Epidermal melanocyte (primary cell): Measurements from ENCODE around the gene TIMM22.
"Not testable (repeated sequence)": the region's sequence is repeated elsewhere in the genome, so short reads cannot be mapped to it uniquely, and the experiment has no call there.

ENCODE experiments used
- DNase-seq: peaks from one replicate; pipeline ENCODE4 v3.0.0; 2011; ENCODE audit warnings: low spot score; ENCODE audit not compliant: insufficient read length

The TIMM22 gene

DNA sequence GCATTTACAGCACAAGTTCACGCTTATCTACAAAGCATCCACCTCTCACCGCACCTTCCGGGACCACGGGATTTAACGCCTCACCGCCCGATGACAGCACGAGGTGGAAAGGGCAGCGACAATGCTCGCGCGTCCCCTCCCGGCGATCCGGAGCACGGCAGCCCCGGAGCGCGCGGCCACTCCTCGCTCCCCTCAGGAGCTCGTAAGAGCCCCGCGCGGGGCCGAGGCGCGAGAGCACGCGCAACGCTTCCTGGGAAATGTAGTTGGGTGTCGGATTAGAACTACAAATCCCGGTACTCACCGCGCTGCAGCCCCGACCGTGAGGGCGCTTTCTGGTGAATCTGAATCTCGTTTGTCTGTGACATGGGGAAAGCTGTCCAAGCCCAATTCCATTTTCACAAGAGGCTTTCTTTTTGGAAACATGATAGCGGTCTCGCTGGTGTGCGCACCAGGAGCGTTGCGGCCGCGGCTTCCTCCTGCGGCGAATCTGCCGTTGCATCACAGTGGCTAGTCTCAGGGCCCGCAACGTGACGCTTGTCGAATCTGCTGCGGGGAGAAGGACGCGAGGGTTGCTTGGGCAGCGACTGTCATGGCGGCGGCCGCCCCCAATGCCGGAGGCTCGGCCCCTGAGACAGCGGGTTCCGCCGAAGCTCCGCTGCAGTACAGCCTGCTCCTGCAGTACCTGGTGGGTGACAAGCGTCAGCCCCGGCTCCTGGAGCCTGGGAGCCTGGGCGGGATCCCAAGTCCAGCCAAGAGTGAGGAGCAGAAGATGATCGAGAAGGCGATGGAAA is at the start of gene TIMM22:
Gene TIMM22 (plus strand): TSS at position 576 of the 791 bp plus-strand sequence. CDS start 14 bp downstream, at position 590.
- DNase-seq: peak; percentile 95

DNA sequence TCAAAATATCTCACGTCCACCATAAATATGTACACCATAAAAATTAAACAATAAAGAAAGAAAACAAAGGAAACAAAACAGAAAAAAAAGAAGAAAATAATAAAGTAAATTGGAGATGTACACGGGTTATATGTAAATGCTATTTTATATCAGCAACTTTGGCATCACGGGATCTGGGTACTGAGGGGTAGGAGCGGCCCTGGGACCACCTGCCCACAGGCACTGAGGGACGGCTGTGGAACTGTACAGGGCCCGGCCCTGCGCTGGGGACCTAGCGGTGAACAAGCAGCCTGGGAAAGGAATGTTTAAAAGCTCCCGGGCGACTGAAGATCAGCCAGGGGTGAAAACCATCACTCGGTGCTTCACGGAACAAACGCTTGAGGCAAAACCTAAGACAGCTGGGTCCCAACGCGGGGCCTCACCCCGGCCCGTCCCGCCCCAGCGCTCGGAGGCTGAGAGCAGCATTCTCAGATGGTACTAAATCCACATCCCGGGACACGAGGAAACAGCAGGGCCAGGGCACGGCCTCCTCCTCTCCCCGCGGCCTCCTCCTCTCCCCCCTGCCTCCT is 48.6 kb upstream of the TIMM22 start:
- DNase-seq: peak; percentile 57

DNA sequence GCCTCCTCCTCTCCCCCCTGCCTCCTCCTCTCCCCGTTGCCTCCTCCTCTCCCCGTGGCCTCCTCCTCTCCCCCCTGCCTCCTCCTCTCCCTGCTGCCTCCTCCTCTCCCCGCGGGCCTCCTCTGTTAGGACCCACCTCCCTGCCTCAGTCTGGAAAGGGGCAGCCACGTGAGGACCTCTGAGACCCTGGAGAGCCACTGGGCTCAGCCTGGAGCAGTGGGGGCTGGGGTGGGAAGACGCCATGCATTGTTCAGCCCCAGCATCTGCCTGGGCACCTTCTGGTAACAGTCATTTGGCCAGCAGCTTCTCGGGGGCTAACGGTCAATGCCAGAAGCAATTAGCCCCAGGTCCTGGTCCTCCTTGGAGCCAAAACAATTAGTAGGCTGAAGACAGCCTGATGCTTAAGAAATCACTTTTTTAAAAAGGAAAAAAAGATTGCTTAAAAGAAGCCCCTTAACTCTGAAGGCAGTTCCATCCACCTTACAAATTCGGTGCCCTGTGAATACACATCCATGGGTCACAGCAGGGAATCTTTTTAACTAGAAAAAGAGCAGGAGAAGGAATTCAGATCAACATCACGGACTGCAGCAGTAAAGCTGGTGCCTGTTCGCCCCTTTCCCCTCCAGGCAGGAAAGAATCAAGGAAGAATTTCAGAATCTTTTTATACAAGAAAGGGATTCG is 47.2 kb upstream of the TIMM22 start:
- no peak for DNase-seq

DNA sequence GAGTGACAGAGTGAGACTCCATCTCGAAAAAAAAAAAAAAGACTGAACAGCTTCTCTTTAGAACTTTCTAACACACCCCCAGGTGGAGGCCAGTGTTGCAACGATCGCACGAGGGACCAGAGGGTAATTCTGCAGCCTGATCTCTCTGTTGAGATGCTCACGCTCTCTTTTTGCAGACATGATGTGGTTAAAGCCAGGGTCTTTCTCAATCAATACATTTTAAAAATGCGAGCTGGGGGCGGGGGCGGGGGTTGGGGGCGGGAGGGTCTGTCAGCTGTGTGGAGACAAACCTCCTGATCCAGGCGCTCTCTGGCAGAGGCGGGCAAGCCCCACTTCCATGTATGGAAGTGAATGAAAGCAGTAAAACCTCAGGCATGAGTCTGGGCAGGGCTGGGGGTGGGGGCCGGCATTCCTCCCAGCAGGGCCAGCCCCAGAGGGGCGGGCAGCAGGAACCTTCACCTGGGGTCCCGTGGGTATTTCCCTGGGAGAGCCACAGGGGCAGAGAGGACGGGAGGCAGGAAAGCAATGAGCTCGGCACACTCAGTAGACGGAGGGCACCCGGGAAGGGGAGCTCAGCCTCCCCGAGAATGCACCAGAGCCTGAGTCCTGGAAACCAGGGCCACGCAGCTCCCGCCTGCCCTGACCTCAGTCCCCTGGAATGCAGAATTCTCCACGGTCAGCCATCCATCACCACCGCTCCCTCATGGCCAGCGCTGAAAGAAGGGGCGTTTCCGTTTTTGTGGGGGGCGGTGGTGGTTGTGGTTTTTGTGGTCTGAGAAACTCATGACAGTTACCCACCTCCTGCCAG is 45.4 kb upstream of the TIMM22 start:
- peak; percentile 83 for DNase-seq

DNA sequence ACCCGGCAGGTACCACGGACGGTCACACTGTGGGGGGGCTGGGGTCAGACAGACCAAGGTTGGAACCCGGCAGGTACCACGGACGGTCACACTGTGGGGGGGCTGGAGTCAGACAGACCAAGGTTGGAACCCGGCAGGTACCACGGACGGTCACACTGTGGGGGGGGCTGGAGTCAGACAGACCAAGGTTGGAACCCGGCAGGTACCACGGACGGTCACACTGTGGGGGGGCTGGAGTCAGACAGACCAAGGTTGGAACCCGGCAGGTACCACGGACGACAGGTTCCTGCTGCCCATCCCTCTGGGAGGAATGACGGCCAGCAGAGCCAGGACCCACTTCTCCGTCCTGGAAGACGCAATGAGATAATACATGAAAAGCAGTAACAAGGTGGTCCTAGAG is 44.3 kb upstream of the TIMM22 start:
- not testable (repeated sequence) for DNase-seq

DNA sequence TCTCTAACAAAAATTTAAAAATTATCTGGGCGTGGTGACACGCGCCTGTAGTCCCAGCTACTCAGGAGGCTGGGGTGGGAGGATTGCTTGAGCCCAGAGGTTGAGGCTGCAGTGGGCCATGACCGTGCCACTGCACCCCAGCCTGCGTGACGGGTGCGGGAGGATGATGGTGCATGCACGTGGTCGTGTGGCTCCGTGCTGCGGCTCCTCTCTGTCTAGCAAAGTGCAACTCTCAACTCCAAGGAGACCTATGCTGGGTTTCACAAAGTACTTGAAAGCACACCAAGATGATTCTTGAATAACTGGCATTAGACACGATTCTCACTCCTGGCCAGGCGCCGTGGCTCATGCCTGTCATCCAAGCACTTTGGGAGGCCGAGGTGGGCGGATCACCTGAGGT is 43.2 kb upstream of the TIMM22 start:
- DNase-seq: no peak

DNA sequence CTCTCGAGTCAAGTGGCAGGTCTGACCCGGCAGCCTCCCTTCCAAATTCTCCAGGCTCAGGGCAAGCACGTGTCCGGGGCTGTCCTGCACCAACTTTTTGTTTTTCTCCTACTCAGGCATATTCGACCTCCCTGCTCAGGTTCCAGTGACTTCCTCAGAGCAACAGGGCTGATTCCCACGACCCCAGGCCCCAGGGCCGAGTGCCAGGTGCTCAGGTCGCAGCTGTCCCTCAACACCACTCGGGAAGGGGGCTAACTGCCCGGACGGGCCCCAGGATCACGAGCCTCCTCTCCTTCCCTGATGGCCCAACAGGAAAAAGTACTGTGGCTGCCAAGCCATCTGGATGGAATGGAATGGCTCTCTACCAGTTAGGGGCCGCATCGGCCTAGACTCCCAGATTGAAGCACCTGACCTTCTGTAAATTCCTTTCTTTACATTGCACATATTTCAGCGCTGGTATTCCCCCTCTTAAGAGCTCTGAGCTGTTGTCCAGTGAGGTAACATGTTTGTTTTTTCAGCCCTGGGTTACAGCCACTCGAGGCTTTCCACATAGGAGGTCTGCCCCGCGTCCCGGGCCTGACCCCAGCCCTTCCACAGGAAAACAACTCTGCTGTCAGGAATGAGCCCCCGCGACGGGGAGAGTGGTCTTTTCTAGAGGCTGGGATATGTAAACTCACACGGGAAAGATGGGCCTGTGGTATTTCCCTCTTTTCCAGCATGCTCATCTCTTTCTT is 42.3 kb upstream of the TIMM22 start:
- DNase-seq: no peak

DNA sequence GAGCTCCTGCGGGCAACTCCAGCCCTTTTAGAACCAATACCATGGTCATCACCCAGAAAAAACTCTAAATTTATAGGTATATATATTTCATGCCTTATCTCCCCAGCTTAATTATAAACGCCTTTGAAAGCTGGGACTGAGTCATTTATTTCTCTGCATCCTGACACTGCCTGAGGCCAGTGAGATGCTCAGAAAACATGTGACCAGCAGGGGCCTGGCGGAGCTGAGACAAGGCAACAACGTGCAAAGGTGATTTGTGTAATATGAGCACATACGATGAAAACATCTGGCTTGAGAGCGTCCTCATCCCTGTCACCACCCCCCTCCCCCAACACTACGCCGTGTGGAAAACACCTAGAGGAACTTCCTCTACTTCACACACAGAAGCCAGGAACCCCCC is 40.0 kb upstream of the TIMM22 start:
- no peak for DNase-seq

DNA sequence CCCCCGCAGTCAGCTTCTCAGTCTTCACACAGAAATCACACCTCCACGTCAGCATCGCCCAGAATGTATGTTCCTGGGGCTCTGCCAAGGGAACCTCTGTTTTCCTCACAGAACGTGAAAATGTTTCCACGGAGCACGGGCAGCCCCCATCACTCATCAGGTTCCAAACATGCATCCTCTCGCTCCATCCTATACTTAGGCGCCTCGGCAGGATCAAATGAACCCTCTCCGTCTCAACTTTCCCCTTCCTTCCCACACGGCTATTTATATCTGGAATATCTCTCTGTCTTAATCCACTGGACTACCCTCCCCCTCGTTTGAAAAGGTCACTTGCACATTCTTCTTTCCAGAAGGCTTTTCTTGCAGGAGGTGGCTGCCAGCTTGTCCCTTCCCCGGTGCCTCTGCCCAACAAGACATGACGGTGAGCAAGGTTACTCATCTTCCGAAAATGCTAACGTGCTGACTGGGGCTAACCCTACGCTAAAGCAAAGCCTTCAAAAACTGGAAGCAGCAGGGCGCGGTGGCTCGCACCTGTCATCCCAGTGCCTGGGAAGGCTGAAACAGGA is 39.0 kb upstream of the TIMM22 start:
- DNase-seq: no peak

DNA sequence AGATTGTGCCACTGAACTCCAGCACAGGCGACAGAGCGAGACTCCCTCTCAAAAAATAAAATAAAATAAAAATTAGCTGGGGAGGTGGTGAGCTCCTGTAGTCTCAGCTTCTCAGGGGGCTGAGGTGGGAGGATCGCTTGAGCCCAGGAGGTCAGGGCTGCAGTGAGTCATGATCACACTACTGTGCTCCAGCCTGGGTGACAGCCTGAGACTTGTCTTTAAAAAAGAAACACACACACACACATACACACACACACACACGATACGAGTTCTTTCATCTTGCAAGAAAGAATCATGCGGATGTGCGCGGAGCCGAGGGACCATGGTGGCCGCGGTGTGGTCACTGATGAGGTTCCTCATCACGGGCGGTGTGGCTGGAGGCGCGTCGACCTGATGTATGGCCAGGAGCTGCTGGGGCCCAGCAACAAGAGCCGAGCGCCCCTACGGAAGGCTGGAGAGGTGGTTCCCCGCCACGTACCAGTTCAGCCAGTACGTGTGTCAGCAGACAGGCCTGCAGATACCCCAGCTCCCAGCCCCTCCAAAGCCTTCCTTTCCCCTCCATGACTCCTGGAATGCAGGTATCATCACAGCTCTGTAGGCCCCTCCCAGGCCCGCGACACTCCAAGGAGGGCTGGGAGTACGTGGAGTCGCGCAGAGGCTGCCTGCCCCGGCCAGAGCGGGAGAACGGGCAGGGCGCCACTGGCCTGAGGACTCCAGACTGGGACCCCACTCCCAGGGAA is 38.0 kb upstream of the TIMM22 start:
- DNase-seq: no peak

DNA sequence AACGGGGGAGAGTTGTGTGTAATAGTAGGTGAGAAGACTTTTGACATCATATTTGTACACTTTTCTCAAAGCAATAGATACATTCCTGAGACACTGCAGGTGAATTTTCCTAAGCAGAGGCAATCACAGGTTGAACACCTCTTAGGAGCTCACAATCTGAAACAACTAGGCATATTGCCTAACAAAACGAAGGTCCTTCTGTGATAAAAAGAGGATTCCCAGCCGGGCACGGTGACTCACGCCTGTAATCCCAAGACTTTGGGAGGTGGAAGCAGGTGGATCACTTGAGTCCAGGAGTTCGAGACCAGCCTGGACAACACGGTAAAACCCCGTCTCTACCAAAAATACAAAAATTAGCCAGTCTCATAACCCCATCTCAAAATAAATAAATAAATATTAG is 34.8 kb upstream of the TIMM22 start:
- no peak for DNase-seq

DNA sequence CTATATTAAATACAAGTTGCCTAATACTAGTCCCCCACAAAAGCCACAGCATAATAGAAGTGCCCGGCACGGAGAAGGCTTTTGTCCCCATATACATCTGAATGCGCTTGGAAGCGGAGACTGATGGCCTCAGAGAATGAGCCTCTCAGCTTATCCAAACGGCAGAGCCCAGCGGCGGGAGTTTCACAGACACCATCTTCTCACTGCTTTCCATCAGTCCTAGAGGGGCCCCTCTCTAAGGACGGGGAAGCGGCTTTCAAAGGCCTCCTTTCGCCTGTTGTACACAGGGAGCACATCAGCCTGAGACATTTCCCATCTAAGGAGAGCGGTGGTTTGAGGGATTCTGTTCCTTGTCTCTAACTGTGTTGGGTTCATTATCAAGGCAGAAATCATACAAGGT is 34.3 kb upstream of the TIMM22 start:
- DNase-seq: no peak

DNA sequence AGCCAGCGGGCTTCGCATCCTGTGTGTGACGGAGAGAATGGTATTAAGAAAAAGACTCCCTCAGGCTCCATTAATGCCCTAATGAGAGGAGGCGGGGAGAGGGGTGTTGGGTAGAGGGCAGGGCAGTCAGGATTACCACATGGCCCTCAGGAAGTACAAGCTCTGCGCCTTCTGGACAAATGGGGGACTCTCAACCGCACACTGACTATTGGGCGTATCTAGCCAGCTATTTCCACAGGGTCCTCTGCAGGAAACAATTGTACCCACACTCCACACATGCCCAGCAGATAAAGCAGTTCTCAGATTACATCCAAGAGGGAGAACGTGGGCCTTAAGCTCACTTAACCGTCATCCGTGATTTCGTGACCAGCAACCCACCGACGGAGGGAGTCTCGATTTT is 32.1 kb upstream of the TIMM22 start:
- DNase-seq: peak; percentile 72

DNA sequence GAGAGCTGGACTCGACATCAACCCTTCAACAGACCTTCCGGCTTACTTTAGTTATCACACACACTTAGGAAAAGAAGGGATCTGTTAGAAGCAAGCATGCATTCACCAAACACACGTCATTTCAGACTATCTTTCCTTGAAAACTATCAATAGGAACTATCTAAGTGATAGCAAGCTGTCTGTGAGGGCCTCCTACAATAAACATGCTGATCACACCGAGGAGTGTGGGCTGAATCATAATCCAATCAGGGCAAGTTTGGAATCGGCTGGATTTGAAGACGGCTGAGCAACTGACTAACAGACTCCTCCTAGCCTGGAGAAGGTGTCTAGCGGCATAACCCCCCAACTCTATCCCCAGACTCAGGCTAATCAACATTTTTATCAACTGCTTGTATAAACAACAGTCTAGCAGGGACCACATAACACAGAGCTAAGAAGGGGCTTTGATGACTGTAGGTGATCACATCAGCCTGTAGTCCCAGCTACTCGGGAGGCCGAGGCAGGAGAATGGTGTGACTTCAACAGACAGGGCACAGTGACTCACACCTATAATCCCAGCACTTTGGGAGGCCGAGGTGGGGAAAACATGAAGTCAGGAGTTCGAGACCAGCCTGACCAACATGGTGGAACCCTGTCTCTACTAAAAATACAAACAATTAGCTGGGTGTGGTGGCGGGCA is 31.5 kb upstream of the TIMM22 start:
- DNase-seq: no peak

DNA sequence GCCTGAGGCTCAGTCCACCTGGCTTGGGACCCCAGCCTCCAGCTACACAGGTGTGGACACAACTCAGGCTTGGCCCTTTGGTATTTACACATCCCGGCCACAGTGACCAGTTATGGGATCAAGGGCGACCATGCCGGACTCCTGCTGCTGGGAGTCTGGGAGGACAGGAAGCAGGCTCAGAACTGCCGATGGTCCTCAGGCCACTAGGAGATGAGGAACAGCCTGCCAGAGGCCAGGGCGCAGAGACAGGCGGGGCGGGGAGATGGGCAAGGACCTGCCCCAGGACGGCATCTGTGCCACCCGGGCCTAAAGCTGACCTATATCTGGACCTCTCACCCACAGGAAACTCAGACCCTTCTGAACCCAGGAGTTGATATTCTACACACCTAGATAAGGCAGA is 29.8 kb upstream of the TIMM22 start:
- no peak for DNase-seq

DNA sequence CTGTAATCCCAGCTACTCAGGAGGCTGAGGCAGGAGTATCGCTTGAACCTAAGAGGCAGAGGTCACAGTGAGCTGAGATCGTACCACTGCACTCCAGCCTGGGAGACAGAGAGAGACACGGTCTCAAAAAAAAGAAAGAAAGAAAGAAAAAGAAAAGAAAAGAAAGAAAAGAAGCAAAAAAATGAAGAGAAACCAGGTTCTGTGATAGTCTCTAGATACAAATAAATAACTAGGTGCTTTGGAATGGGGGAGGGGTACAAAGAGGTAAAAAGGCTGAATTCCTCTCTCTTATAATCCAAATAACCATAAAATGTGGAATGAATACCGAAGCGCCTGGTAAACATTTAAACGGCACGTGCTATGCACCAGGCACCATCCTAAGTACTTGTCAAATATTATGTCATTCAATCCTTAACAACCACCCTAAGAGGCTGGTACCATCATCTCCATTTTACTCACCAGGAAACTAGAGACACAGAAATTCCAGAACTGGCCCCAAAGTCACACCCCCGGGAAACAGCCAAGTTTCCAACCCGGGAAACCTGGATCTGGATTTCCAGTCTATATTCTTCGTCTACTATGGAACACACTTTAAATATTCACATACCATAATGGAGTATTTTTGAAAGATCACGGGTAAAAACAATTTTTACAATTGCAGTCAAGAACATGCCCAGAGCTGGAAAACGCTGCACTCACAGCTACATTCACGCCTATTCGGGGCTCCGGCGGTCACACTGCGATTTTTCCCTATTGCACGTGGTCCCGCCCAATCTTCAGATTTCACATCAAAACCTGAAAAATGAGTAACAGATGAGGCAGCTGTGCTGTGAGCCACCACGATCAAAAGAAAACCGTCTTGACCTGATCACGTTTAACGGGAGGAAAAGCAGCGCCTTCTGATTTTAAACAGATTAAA is 27.9 kb upstream of the TIMM22 start:
- DNase-seq: no peak

DNA sequence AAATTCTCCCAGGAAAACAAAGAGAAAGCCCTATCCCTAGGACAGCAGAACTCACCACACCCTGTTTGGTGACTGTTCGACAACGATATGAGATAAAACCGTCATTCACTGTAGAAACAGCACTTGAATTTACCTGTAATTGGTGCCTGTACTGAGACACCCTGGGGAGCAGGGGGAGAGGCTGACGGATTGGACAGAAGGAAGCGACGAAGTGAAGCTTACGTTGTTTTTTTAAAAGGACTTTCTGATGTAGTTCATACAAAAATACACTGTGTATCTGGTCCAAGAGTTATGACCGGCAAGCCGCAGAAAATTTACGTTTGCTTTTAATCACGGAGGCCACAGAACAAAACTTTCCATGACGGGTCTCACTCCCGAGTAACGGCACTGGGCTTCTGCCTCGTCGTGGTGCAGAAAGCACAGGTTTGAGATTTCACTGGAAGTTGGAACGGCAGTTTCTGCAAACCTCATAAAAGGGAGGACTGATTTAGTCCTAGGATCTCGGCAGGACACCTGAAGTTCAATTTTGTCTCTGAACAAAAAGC is 27.0 kb upstream of the TIMM22 start:
- DNase-seq: no peak

DNA sequence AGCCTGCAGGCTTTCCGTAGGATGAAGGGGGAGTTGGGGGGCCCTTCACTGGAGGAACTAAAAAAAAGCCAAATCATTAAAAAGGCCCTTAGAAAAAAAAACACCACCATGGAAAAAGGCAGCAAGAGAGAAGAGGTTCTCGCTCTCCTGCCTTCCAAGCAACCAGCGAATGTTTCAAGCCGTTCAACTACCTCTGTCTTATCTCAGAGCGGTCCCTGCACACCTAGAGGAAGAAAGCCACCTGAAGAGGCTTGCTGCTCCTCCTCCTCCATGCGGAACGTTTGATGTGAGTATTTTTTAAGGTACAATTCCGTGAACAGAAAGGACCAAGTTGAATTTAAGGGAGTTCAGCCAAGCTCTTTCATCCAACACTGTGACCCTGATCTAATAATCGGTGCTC is 26.6 kb upstream of the TIMM22 start:
- DNase-seq: no peak
